ENCODE results near the gene SKI. TPM values are rescaled to one million over a fixed set of nuclear protein-coding genes. Genes with fewer than 3 reads are reported as not detected.

The SKI gene
- total and polyA plus RNA-seq, 4 donors, result 17.1 to 90.7 (median 40.7) TPM

DNA sequence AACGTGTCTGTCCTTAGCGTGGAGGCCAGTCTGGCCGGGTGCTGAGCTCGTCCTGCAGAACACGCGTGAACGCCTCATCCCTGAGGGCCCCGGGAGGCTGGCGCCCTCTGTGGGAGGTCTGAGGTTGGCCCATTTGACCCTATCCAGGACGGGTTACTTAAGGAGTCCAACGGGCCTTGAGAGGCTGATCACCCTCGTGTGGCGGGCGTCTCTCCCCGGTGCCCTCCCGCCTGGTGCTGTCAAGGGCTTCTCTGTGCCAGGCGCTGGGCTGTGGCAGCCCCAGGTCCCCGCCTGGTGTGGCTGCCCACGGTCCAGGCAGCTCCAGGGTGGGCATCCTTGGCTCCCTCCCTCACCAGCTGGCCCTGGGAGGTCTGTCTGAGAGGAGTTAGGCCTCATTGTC is 9.7 kb downstream of the SKI start:
- no peak overlapping the region for H3K4me3 ChIP-seq
- no peak for DNase-seq
- WGBS, 2 donors, result 55 to 67% methylated on average over 19 of the region's 19 CpGs

DNA sequence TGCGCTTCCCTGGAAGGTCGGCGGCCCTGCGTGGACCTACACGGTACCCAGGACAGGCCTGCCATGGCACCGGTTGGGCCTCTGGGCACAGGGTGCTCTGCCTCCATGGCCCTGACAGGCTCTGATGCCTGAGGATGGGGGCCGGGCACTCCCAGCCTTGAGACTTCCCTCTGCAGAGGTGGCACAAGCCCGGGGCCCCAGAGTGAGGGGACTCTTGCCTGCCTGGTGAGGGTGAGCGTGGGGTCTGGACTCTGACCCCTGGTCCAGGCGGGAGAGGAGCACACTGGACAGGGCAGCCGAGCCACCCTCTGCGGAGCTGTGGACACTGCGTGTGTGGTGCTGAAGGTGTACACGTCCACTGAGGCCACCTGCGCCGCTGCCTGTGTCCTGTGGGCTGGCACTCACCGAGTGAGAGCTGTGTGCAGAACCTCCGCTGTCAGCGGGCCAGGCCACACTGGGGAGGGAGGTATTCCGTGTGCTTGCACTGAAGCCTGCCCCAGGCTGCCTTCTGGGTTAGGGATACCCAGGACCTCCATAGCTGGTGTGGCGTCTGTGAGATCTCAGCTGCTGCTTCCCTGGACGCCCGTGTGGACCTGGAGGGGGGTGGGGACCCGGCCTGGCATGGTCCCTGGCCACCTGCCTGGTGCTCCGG is 10.4 kb downstream of the SKI start:
- H3K36me3 ChIP-seq (ENCODE audit: control insufficient read depth in 4 of 4, insufficient read depth in 4 of 4, low read length in 4 of 4), result peaks cover 0 to 11% (median 4%) of the 10 kb centered on the region in 4 donors
- H3K9ac ChIP-seq (ENCODE audit: insufficient read depth in 1 of 2, low read length in 2 of 2), result no peak overlapping the region
- H3K27me3 ChIP-seq (ENCODE audit: control insufficient read depth in 3 of 3, insufficient read depth in 3 of 3, low read length in 2 of 3), result no peaks in the 10 kb centered on the region
- peaks cover 17 to 73% (median 49%) of the 10 kb centered on the region in 5 donors for H3K4me1 ChIP-seq (ENCODE audit: control insufficient read depth in 5 of 5, insufficient read depth in 5 of 5, low read length in 5 of 5)
- peak overlapping the region in 1 of 2 donors; percentile 68 for H3K27ac ChIP-seq (ENCODE audit: low read depth in 1 of 2, low read length in 1 of 2)
- 74 to 83% methylated on average over 25 of the region's 25 CpGs for WGBS, 2 donors
- DNase-seq (no peak), ATAC-seq (ENCODE audit: insufficient read depth, low FRiP score) (no peak)
- no peak overlapping the region for H3K4me3 ChIP-seq
- no peak for TF ChIP-seq CTCF (IDR thresholded peaks at IDR 0.05; ENCODE audit: control extremely low read depth, extremely low read depth)
- H3K9me3 ChIP-seq (ENCODE audit: control insufficient read depth in 4 of 4, insufficient read depth in 3 of 4, low read length in 3 of 4), result no peaks in the 10 kb centered on the region

More for the DNA sequence above, 9.7 kb downstream of the SKI start:
- peaks cover 23 to 73% (median 52%) of the 10 kb centered on the region in 5 donors for H3K4me1 ChIP-seq (ENCODE audit: control insufficient read depth in 5 of 5, insufficient read depth in 5 of 5, low read length in 5 of 5)
- H3K27me3 ChIP-seq (ENCODE audit: control insufficient read depth in 3 of 3, insufficient read depth in 3 of 3, low read length in 2 of 3), result no peaks in the 10 kb centered on the region
- H3K9me3 ChIP-seq (ENCODE audit: control insufficient read depth in 4 of 4, insufficient read depth in 3 of 4, low read length in 3 of 4), result no peaks in the 10 kb centered on the region
- H3K27ac ChIP-seq (ENCODE audit: low read depth in 1 of 2, low read length in 1 of 2), result peak overlapping the region in 1 of 2 donors; percentile 68
- TF ChIP-seq CTCF (IDR thresholded peaks at IDR 0.05; ENCODE audit: control extremely low read depth, extremely low read depth), result no peak
- no peak for ATAC-seq (ENCODE audit: insufficient read depth, low FRiP score)
- peaks cover 0 to 11% (median 4%) of the 10 kb centered on the region in 4 donors for H3K36me3 ChIP-seq (ENCODE audit: control insufficient read depth in 4 of 4, insufficient read depth in 4 of 4, low read length in 4 of 4)
- H3K9ac ChIP-seq (ENCODE audit: insufficient read depth in 1 of 2, low read length in 2 of 2), result no peak overlapping the region

- H3K27me3 ChIP-seq (ENCODE audit: control insufficient read depth in 3 of 3, insufficient read depth in 3 of 3, low read length in 2 of 3), result no peaks in the 10 kb centered on the region
- TF ChIP-seq CTCF (IDR thresholded peaks at IDR 0.05; ENCODE audit: control extremely low read depth, extremely low read depth), result no peak
- H3K36me3 ChIP-seq (ENCODE audit: control insufficient read depth in 4 of 4, insufficient read depth in 4 of 4, low read length in 4 of 4), result peaks cover 0 to 11% (median 4%) of the 10 kb centered on the region in 4 donors
- ATAC-seq (ENCODE audit: insufficient read depth, low FRiP score) (no peak), DNase-seq (no peak)
- 75 to 85% methylated on average over 6 of the region's 6 CpGs for WGBS, 2 donors
- H3K9me3 ChIP-seq (ENCODE audit: control insufficient read depth in 4 of 4, insufficient read depth in 3 of 4, low read length in 3 of 4), result no peaks in the 10 kb centered on the region
- no peak overlapping the region for H3K4me3 ChIP-seq
- no peak overlapping the region for H3K9ac ChIP-seq (ENCODE audit: insufficient read depth in 1 of 2, low read length in 2 of 2)
- no peak overlapping the region for H3K27ac ChIP-seq (ENCODE audit: low read depth in 1 of 2, low read length in 1 of 2)
- peaks cover 17 to 70% (median 49%) of the 10 kb centered on the region in 5 donors for H3K4me1 ChIP-seq (ENCODE audit: control insufficient read depth in 5 of 5, insufficient read depth in 5 of 5, low read length in 5 of 5)
Observed at GRCh38 chr1:2239013-2239370, 10.9 kb downstream of the SKI start.
